HL-60 (cell line): ENCODE results near the gene LSMEM2.
"Not testable (repeated sequence)": the region's sequence is repeated elsewhere in the genome, so short reads cannot be mapped to it uniquely, and the experiment has no call there.

Experiments used
- DNase-seq, 2 experiments: peaks; one replicate each; pipeline ENCODE4 v3.0.0-alpha.2; 2010 to 2020; ENCODE audit warnings: low read depth in 1 of 2, low spot score in 1 of 2
- H3K27ac ChIP-seq: fragments of 250-450 bp; sonication (Bioruptor Pico); replicated peaks from 2 replicates; pipeline ENCODE4 v1.5.1; 2020; ENCODE audit warnings: mild to moderate bottlenecking, moderate library complexity
- H3K27me3 ChIP-seq: fragments of 250-450 bp; sonication (Bioruptor Pico); 2 replicates; pipeline ENCODE4 v1.5.1; 2021; ENCODE audit warnings: mild to moderate bottlenecking, moderate library complexity; ENCODE audit not compliant: insufficient read depth, poor library complexity, severe bottlenecking
- H3K4me3 ChIP-seq: replicated peaks from 2 replicates; pipeline ENCODE4 v1.5.1; 2011; ENCODE audit warnings: mild to moderate bottlenecking, control low read depth, low read length; ENCODE audit not compliant: insufficient read depth
- CTCF ChIP-seq: IDR thresholded peaks from one replicate; pipeline ENCODE4 v1.5.1; 2011; ENCODE audit warnings: low read length, control low read depth, inconsistent platforms; ENCODE audit not compliant: insufficient read depth
- GABPA ChIP-seq: IDR thresholded peaks from 2 replicates; pipeline ENCODE4 v1.6.1; 2012; ENCODE audit warnings: low read depth
- POLR2AphosphoS5 ChIP-seq: IDR thresholded peaks from 2 replicates; pipeline ENCODE4 v1.6.1; 2012; ENCODE audit warnings: low read depth
- SPI1 ChIP-seq: IDR thresholded peaks from 2 replicates; pipeline ENCODE4 v1.6.1; 2012; ENCODE audit warnings: low read depth, mild to moderate bottlenecking, borderline replicate concordance
- TF ChIP-seq, protein P1 (sequence below): IDR thresholded peaks from 2 replicates; pipeline ENCODE4 v1.6.1; 2012; ENCODE audit warnings: low read depth; ENCODE audit not compliant: insufficient replicate concordance

Gene LSMEM2

DNA sequence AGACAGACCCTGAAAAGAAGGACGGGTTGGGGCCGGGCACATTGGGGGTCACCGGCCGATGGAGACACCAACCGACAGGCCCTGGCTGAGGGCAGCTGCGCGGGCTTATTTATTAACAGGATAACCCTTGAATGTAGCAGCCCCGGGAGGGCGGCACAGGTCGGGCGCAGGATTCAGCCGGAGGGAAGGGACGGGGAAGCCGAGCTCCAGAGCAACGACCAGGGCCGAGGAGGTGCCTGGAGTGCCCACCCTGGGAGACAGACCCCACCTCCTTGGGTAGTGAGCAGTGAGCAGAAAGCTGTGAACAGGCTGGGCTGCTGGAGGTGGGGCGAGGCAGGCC, 2.2 kb upstream of the LSMEM2 start:
- Histone ChIP-seq H3K27ac (no peak overlapping the region), H3K27me3 (peaks cover 34% of the 10 kb centered on the region), H3K4me3 (no peak overlapping the region)
- DNase-seq, result no peak
- TF ChIP-seq, protein P1, sequence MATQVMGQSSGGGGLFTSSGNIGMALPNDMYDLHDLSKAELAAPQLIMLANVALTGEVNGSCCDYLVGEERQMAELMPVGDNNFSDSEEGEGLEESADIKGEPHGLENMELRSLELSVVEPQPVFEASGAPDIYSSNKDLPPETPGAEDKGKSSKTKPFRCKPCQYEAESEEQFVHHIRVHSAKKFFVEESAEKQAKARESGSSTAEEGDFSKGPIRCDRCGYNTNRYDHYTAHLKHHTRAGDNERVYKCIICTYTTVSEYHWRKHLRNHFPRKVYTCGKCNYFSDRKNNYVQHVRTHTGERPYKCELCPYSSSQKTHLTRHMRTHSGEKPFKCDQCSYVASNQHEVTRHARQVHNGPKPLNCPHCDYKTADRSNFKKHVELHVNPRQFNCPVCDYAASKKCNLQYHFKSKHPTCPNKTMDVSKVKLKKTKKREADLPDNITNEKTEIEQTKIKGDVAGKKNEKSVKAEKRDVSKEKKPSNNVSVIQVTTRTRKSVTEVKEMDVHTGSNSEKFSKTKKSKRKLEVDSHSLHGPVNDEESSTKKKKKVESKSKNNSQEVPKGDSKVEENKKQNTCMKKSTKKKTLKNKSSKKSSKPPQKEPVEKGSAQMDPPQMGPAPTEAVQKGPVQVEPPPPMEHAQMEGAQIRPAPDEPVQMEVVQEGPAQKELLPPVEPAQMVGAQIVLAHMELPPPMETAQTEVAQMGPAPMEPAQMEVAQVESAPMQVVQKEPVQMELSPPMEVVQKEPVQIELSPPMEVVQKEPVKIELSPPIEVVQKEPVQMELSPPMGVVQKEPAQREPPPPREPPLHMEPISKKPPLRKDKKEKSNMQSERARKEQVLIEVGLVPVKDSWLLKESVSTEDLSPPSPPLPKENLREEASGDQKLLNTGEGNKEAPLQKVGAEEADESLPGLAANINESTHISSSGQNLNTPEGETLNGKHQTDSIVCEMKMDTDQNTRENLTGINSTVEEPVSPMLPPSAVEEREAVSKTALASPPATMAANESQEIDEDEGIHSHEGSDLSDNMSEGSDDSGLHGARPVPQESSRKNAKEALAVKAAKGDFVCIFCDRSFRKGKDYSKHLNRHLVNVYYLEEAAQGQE, result no peak
- no peak for TF ChIP-seq CTCF
- TF ChIP-seq SPI1, result no peak
- TF ChIP-seq POLR2AphosphoS5, result no peak
- no peak for TF ChIP-seq GABPA

GRCh38 chr3:50278123-50278879, 586 bp upstream of the LSMEM2 start:
- H3K4me3 ChIP-seq, result no peak overlapping the region
- peaks cover 34% of the 10 kb centered on the region for H3K27me3 ChIP-seq
- no peak for TF ChIP-seq CTCF
- no peak for TF ChIP-seq SPI1
- no peak for TF ChIP-seq POLR2AphosphoS5
- TF ChIP-seq, protein P1, result no peak
- TF ChIP-seq GABPA, result no peak
- no peak overlapping the region for H3K27ac ChIP-seq
- DNase-seq, result no peak

- H3K27me3 ChIP-seq, result peaks cover 28% of the 10 kb centered on the region
- TF ChIP-seq POLR2AphosphoS5 (no peak), SPI1 (no peak), GABPA (no peak), CTCF (no peak)
- TF ChIP-seq, protein P1, result no peak
- no peak overlapping the region for H3K27ac ChIP-seq
- no peak for DNase-seq
- no peak overlapping the region for H3K4me3 ChIP-seq
These were observed 549 bp downstream of the LSMEM2 start for GRCh38 chr3:50279255-50280016.

DNA sequence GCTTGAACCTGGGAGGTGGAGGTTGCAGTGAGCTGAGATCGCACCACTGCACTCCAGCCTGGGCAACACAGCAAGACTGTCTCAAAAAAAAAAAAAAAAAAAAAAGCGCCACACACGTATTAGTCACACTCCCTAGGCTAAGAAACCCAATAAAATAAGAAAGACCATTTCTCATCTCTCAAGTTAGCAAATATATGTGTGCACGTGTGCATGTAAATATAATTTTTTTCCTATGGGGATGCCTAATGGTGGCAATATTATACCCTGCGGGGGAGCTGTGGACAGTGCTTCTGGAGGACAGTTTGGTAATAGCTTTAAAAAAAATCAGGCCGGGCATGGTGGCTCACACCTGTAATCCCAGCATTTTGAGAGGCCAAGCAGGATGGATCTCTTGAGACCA, 5.2 kb downstream of the LSMEM2 start:
- H3K4me3 ChIP-seq, H3K27me3 ChIP-seq, DNase-seq, H3K27ac ChIP-seq: not testable (repeated sequence)
